DMS53 treated with DMSO at 0.1 percent for 48 hours (cell line): Measurements from ENCODE around the gene INTS6L.

Experiments used
- DNase-seq: peaks from one replicate; lab custom pipeline; 2025; ENCODE audit not compliant: unreplicated experiment; lab: John Stamatoyannopoulos, UW

Gene INTS6L

GRCh38 chrX:135520553-135521404 lies at the start of gene INTS6L:
Gene INTS6L (plus strand): TSS chrX:135520660. CDS start chrX:135520993, 333 bp downstream.
- DNase-seq, result peak; percentile 82

GRCh38 chrX:135476378-135476777 lies 44.1 kb upstream of the INTS6L start:
- no peak for DNase-seq

GRCh38 chrX:135477576-135477975 lies 42.9 kb upstream of the INTS6L start:
- DNase-seq, result peak; percentile 58

GRCh38 chrX:135480076-135480475 lies 40.4 kb upstream of the INTS6L start:
- no peak for DNase-seq

- DNase-seq, result peak; percentile 67
Observed at GRCh38 chrX:135481696-135482179, 38.7 kb upstream of the INTS6L start.

GRCh38 chrX:135484641-135485289 lies 35.7 kb upstream of the INTS6L start:
- peak; percentile 41 for DNase-seq

GRCh38 chrX:135489542-135489941 lies 30.9 kb upstream of the INTS6L start:
- no peak for DNase-seq

- no peak for DNase-seq
Observed at GRCh38 chrX:135490979-135491514, 29.4 kb upstream of the INTS6L start.

GRCh38 chrX:135494453-135494852 lies 26.0 kb upstream of the INTS6L start:
- DNase-seq, result no peak

GRCh38 chrX:135497736-135498135 lies 22.7 kb upstream of the INTS6L start:
- DNase-seq, result no peak

GRCh38 chrX:135498236-135498635 lies 22.2 kb upstream of the INTS6L start:
- DNase-seq, result no peak

GRCh38 chrX:135505351-135505750 lies 15.1 kb upstream of the INTS6L start:
- DNase-seq, result no peak

GRCh38 chrX:135509885-135510284 lies 10.6 kb upstream of the INTS6L start:
- no peak for DNase-seq

GRCh38 chrX:135512508-135513129 lies 7.8 kb upstream of the INTS6L start:
- DNase-seq, result no peak

- no peak for DNase-seq
Observed at GRCh38 chrX:135513130-135513515, 7.3 kb upstream of the INTS6L start.

- no peak for DNase-seq
Observed at GRCh38 chrX:135516376-135516775, 4.1 kb upstream of the INTS6L start.

GRCh38 chrX:135518161-135518560 lies 2.3 kb upstream of the INTS6L start:
- no peak for DNase-seq

GRCh38 chrX:135520022-135520552 lies 373 bp upstream of the INTS6L start:
- no peak for DNase-seq

GRCh38 chrX:135521405-135522131 lies 1.1 kb downstream of the INTS6L start:
- peak; percentile 82 for DNase-seq

- DNase-seq, result no peak
Observed at GRCh38 chrX:135522132-135522530, 1.7 kb downstream of the INTS6L start.
